ENCODE data around the gene TRIM28.

The TRIM28 gene

DNA sequence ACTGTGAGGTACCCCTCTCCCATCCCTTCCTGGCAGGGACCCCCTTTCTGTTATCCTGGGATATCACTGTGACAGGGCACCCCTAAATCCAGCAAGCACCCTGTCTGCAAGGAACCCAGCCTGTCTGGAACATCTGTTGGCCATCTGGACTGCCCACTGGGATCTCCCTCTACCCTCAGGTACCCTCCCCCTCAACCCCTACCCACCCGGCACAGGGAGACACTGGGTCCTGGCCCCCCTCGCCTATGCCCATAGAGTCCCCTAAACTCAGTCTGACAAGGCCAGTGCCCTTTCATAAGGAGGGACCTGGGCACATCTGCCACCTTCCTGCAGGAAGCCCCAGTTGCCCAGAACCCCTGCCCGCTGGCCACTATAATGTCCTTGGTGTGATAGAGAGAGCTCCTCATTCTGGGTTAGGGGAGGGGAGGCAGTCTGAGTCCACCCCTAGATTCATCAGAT, 29.3 kb upstream of the TRIM28 start:
- CTCF ChIA-PET: interaction anchor here (0.6 to 2.5 kb wide), 32 partner anchors 8 to 176 kb away, joined by 3 to 39 read pairs (median 4); partner anchors contain the start of genes CHMP2A, TRIM28 and ZNF446
- TF ChIP-seq, protein P1, sequence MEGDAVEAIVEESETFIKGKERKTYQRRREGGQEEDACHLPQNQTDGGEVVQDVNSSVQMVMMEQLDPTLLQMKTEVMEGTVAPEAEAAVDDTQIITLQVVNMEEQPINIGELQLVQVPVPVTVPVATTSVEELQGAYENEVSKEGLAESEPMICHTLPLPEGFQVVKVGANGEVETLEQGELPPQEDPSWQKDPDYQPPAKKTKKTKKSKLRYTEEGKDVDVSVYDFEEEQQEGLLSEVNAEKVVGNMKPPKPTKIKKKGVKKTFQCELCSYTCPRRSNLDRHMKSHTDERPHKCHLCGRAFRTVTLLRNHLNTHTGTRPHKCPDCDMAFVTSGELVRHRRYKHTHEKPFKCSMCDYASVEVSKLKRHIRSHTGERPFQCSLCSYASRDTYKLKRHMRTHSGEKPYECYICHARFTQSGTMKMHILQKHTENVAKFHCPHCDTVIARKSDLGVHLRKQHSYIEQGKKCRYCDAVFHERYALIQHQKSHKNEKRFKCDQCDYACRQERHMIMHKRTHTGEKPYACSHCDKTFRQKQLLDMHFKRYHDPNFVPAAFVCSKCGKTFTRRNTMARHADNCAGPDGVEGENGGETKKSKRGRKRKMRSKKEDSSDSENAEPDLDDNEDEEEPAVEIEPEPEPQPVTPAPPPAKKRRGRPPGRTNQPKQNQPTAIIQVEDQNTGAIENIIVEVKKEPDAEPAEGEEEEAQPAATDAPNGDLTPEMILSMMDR (IDR thresholded peaks at IDR 0.05; ENCODE audit: control extremely low read depth, extremely low read depth, low read depth, missing control alignments): no peak
- POLR2A ChIA-PET: interaction anchor here (0.5 to 1.2 kb wide), 4 partner anchors 26 to 108 kb away, joined by 3 to 4 read pairs (median 4); no protein-coding TSS in a partner anchor
- DNase-seq (ENCODE audit: extremely low spot score): no peak

DNA sequence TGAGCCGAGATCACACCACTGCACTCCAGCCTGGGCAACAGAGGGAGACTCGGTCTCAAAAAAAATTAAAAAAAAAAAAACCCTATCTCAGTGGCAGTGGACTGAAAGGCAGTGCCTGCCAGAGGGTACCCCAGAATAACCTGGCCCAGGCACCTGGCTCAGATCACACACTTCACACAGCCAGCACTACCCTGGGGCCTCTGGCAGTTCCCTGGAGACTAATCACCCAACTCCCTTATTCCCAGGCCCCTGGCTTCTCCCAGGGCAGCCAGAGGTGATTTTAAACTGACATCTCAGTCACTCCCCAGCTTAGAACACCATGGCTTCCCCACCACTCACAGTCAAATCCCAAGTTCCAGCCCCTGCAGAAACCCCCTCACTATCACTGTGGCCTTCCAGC, 28.6 kb upstream of the TRIM28 start:
- TF ChIP-seq, protein P1 (IDR thresholded peaks at IDR 0.05; ENCODE audit: control extremely low read depth, extremely low read depth, low read depth, missing control alignments): no peak
- ChIA-PET CTCF (interaction anchor here (0.8 kb wide), 1 partner anchor 65 kb away, joined by 4 read pairs; no protein-coding TSS in a partner anchor), POLR2A (interaction anchor here (0.7 kb wide), 1 partner anchor 26 kb away, joined by 3 read pairs; no protein-coding TSS in a partner anchor)
- DNase-seq (ENCODE audit: extremely low spot score): no peak

DNA sequence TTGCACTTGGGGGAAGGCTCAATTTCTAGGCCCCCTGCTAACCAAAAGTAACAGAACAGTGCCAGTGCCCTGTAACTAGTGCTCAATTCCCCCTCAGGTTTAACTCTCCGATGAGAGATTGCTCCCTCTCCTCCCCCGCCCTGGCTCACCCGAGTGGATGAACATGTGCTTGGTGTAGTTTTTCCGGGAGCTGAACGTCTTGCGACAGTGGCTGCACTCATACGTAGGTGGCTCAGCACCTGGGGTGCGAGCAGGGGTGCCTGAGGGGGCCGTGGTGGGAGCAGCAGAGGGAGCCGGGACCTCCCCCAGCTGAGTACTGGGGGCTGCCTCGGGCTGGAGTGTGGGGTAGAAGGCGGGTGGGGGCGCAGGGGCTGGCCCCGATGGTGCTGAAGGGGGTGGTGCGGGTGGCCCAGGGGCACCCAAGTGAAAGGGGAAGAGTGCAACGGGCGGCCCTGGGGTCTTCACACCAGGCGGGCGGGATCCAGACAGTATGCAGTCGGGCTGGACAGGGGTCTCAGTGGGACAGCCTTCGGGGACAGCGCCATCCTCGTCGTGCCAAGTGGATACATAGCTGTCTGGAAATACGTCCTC, 27.5 kb upstream of the TRIM28 start:
- no peak for DNase-seq (ENCODE audit: extremely low spot score)
- CTCF ChIA-PET: interaction anchor here (1.1 to 5.9 kb wide), 2 partner anchors 16 to 65 kb away, joined by 5 to 60 read pairs; no protein-coding TSS in a partner anchor
- POLR2A ChIA-PET: no interaction called here
- TF ChIP-seq, protein P1 (IDR thresholded peaks at IDR 0.05; ENCODE audit: control extremely low read depth, extremely low read depth, low read depth, missing control alignments): no peak

DNA sequence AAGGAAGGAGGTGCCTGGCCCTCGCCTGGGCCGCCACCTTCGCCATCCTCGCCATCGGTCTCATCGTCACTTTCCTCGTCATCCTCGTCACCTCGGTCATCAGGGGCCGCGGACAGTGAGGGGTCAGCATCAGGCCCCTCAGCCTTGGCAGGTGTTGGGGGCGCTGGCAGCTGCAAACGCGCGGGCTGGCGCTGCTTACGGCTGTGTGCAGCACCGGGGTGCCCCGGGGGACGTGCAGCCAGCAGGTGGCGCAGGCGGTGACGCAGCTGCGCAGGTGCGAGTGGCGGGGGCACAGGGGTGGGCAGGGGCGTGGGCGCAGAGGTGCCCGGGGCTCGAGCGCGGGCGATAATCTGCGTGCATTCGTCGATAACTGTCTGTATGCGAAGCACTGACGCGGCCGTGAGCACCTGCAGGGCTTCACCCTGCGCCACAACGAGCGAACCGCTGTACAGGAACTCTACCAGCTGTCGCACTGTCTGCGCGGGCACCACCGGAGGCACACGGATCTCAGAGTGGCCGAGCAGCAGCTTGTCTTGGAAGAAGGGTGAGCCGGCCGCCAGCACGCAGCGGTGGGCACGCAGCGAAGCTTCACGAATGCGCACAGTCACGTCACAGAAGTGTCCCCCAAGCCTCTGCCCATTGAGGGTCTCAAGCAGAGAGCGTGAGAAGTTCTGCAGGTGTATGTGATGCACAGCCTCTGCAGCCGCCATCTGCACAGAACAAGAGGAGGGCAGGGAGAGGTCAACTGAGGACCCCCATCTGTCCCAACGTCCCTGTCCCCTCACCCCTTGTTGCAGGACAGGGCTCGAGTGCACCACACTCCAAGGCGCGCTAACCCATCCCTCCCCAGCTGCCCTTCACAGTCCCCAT, 26.7 kb upstream of the TRIM28 start:
- CTCF ChIA-PET: interaction anchor here (0.7 to 5.9 kb wide), 9 partner anchors 9 to 66 kb away, joined by 3 to 60 read pairs (median 30); partner anchors contain the start of genes CHMP2A and UBE2M
- POLR2A ChIA-PET: no interaction called here
- TF ChIP-seq, protein P1 (IDR thresholded peaks at IDR 0.05; ENCODE audit: control extremely low read depth, extremely low read depth, low read depth, missing control alignments): no peak
- DNase-seq (ENCODE audit: extremely low spot score): no peak

DNA sequence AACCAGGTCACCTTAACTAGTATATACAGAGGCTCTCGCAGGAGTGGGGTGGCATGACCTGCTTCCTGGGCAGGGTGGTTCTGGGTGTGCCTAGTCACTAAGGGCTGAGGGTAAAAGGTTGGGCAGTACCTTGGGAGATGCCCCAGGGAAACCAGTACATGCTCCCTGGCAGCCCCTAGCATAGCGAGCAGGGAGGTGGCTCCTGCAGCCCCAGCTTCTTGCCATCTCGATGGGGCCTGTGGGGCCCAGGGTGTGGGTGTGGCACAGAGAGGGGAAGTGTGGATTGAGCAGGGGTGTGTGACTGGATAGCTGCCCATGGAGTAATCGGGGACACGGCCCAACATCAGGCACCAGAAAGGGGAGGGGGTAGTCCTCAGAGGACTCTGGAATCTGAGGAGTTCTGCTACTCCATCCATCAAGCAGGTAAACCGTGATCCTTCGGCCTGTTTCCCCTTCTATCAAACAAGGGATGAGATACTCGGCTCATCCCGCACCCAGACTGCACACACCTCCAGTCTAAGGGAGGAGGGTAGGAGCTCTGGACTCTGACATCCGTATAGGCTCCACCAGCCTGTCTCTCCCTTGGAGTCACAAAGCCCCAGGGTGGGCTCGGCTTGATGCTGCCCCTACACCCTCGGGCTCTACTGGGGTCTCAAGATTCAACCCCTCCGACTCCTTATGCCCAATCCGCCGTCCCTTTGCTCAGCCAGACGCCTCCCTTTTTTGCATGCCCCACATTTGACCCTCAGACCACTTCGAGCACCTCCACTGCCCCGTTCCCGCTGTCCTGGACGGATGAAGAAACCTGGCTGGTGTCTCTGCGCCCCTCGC, 25.4 kb upstream of the TRIM28 start:
- ChIA-PET POLR2A (interaction anchor here (0.5 to 2.1 kb wide), 5 partner anchors 25 to 192 kb away, joined by 3 to 8 read pairs (median 4); partner anchors contain the start of genes CHMP2A, TRIM28 and ZSCAN22), CTCF (interaction anchor here (0.7 to 5.9 kb wide), 28 partner anchors 7 to 363 kb away, joined by 3 to 60 read pairs (median 8); partner anchors contain the start of genes CHMP2A, SLC27A5, TRIM28 and UBE2M)
- DNase-seq (ENCODE audit: extremely low spot score): no peak
- TF ChIP-seq, protein P1 (IDR thresholded peaks at IDR 0.05; ENCODE audit: control extremely low read depth, extremely low read depth, low read depth, missing control alignments): no peak

Measured in GM10248 (cell line).